HG03520 (cell line): ENCODE data around the gene NOP53.
"Not testable (repeated sequence)": the region's sequence is repeated elsewhere in the genome, so short reads cannot be mapped to it uniquely, and the experiment has no call there.

Experiments
- ATAC-seq: cut with Tn5 transposase; IDR thresholded peaks from one replicate; pipeline ENCODE4 v1.9.1; 2021; ENCODE audit warnings: mild to moderate bottlenecking, moderate library complexity; ENCODE audit not compliant: unreplicated experiment

Gene NOP53

GRCh38 chr19:47716270-47716937 is 28.9 kb upstream of the NOP53 start:
- ATAC-seq, result no peak

GRCh38 chr19:47718415-47719046 is 26.8 kb upstream of the NOP53 start:
- ATAC-seq, result not testable (repeated sequence)

- ATAC-seq, result no peak
Observed at GRCh38 chr19:47719047-47719859, 26.1 kb upstream of the NOP53 start.

- no peak for ATAC-seq
Observed at GRCh38 chr19:47720669-47721422, 24.5 kb upstream of the NOP53 start.

DNA sequence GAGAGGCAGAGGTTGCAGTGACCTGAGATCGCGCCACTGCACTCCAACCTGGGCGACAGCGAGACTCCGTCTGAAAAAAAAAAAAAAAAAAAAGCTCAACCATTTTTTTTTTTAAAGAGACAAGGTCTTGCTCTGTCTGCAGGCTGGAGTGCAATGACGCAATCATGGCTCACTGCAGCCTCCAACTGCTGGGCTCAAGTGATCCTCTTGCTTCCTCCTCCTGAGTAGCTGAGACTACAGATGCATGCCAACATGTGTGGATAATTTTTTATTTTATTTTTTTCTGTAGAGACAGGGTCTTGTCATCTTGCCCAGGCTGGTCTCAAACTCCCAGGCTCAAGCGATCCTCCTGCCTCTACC is 21.8 kb upstream of the NOP53 start:
- no peak for ATAC-seq

GRCh38 chr19:47725759-47726401 is 19.5 kb upstream of the NOP53 start:
- no peak for ATAC-seq

GRCh38 chr19:47726467-47726866 is 18.9 kb upstream of the NOP53 start:
- ATAC-seq, result no peak

- not testable (repeated sequence) for ATAC-seq
Observed at GRCh38 chr19:47728295-47728694, 17.1 kb upstream of the NOP53 start.

GRCh38 chr19:47729468-47729798 is 15.9 kb upstream of the NOP53 start:
- no peak for ATAC-seq

- ATAC-seq, result no peak
Observed at GRCh38 chr19:47729799-47730520, 15.4 kb upstream of the NOP53 start.

DNA sequence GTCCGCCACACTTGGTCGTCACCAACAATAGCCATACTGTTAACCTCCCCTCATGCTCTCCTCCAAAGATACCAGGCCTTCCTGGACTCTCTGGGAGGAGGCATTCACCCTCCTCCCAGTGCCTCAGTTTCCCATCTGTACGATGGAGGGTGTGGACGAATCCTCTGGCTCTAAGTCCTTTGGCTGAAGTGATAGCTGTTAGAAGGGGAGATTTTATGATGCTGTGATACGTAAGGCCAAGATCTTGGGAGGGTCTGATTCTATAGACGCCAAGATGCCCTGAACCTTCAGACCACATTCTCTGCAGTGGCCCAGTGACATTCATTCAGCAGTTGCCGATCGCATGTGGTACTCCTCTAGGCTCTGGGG is 14.8 kb upstream of the NOP53 start:
- ATAC-seq, result no peak

DNA sequence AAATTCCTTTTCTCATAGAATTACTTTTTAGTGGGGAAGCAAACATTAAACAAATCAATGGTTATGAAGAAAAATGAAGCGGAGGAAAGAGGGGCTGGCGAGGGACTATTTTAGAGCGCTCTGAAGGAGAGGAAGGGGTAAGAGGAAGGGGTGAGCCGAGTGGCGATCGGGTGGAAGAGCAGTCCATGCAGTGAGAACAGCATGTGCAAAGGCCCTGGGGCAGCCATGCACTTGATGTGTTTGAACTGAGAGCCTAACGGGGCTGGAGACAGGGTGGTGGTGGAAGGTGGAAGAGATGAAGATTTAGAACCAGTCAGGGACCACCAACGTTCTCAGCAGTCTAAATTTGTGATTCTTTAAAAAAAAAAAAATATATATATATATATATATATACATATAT is 14.4 kb upstream of the NOP53 start:
- no peak for ATAC-seq

DNA sequence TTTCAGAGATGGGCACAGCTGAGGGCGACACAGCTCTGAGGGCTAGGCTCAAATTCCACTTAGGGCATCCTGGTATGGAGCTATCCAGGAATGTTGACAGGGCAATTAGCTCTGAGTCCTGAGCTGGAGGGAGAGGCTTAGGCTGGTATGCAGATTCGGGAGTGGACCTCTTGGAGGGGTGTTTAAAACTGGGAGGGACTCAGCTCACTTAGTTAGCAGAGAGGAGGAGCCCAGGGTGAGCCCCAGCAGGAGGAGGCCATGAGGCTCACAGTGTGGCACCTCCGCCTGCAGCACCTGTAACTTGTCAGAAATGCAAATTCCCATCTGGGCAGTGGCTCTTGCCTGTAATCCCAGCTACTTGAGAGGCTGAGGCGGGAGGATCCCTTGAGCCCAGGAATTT is 10.2 kb upstream of the NOP53 start:
- ATAC-seq, result no peak

- no peak for ATAC-seq
Observed at GRCh38 chr19:47740866-47741519, 4.4 kb upstream of the NOP53 start.

DNA sequence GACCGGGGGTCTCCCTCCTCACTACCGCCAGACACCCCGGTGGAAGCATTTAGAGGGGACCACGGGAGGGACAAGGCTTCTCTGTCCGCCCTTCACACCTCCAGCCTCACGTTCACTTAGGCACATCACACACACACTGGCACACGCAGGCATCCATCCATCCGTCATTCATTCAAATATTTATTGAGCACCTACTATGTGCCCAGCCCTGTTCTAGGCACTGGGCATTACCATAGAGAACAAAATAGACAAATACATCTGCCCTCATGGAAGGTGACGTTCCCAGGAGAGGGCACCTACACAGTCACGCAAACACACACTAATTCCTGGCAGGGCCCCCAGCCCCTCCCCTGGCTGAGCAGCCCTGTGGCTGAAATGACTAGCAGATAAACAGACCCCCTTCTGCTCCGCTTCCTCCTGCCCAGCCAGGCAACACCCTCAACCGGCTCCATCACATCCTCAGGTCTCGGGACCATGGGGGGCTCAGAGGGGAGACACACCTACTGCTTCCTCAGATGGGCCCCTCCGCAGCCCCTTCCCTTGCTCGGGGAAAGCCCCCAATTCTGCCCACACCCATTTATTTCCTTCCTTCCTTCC is 3.7 kb upstream of the NOP53 start:
- no peak for ATAC-seq

- ATAC-seq, result no peak
Observed at GRCh38 chr19:47742634-47743033, 2.7 kb upstream of the NOP53 start.

GRCh38 chr19:47746129-47746528 is 783 bp downstream of the NOP53 start:
- not testable (repeated sequence) for ATAC-seq

DNA sequence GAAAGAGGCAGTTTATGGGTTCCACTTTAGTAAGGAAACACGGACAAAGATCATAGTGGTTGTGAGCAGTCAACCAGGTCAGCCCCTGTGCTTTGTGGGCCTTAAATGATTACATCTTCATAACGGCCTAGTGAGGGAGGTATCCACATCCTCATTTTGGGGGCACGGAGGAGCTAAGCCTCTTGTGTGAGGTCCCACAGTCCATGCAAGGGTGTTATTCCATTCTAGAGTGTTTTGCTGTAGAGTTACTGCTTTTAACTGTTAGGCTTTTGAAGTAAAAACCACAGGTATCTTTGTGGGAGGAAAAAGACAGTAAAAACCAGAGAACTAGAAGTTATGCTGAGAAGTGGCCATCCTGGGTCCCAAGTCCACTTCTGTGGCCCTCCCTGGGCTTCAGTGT is 4.0 kb downstream of the NOP53 start:
- ATAC-seq, result no peak

GRCh38 chr19:47750752-47751151 is 5.4 kb downstream of the NOP53 start:
- no peak for ATAC-seq
